8988T (cell line): ENCODE data around the gene DNAH8.
"Not testable (repeated sequence)": the region's sequence is repeated elsewhere in the genome, so short reads cannot be mapped to it uniquely, and the experiment has no call there.

Source experiments
- DNase-seq: peaks from one replicate; pipeline ENCODE4 v3.0.0; 2011

Gene DNAH8

GRCh38 chr6:38715016-38715689, at the start of gene DNAH8:
Gene DNAH8, plus strand, starts transcription at chr6:38715311. Its CDS starts 7,499 bp downstream, at chr6:38722810.
- DNase-seq, result no peak

- DNase-seq, result no peak
Measured at GRCh38 chr6:38671885-38672467, 43.1 kb upstream of the DNAH8 start.

GRCh38 chr6:38673397-38674165, 41.5 kb upstream of the DNAH8 start:
- DNase-seq, result no peak

- DNase-seq, result no peak
Measured at GRCh38 chr6:38676236-38676973, 38.7 kb upstream of the DNAH8 start.

GRCh38 chr6:38676974-38677544, 38.1 kb upstream of the DNAH8 start:
- no peak for DNase-seq

GRCh38 chr6:38678178-38678760, 36.8 kb upstream of the DNAH8 start:
- DNase-seq, result no peak

- DNase-seq, result no peak
Measured at GRCh38 chr6:38679668-38680067, 35.4 kb upstream of the DNAH8 start.

GRCh38 chr6:38681850-38682249, 33.3 kb upstream of the DNAH8 start:
- DNase-seq, result no peak

- no peak for DNase-seq
Measured at GRCh38 chr6:38684237-38684636, 30.9 kb upstream of the DNAH8 start.

GRCh38 chr6:38684904-38685303, 30.2 kb upstream of the DNAH8 start:
- no peak for DNase-seq

GRCh38 chr6:38686270-38687042, 28.7 kb upstream of the DNAH8 start:
- no peak for DNase-seq

GRCh38 chr6:38687043-38687353, 28.1 kb upstream of the DNAH8 start:
- DNase-seq, result no peak

- no peak for DNase-seq
Measured at GRCh38 chr6:38687549-38687948, 27.6 kb upstream of the DNAH8 start.

GRCh38 chr6:38688579-38689087, 26.5 kb upstream of the DNAH8 start:
- DNase-seq, result no peak

GRCh38 chr6:38695227-38695900, 19.7 kb upstream of the DNAH8 start:
- DNase-seq, result no peak

- DNase-seq, result no peak
Measured at GRCh38 chr6:38695933-38696332, 19.2 kb upstream of the DNAH8 start.

- DNase-seq, result no peak
Measured at GRCh38 chr6:38696345-38696744, 18.8 kb upstream of the DNAH8 start.

- no peak for DNase-seq
Measured at GRCh38 chr6:38697846-38698245, 17.3 kb upstream of the DNAH8 start.

GRCh38 chr6:38699702-38700101, 15.4 kb upstream of the DNAH8 start:
- not testable (repeated sequence) for DNase-seq

GRCh38 chr6:38701551-38701950, 13.6 kb upstream of the DNAH8 start:
- DNase-seq, result no peak
